CD4-positive, alpha-beta T cell treated with Interleukin-12 subunit alpha and Interleukin-12 subunit beta, for 1 hour (primary cell): ENCODE measurements around the gene DNAJA2.

Experiments
- DNase-seq: peaks from one replicate; pipeline ENCODE4 v3.0.0-alpha.2; 2020

The DNAJA2 gene

GRCh38 chr16:46924402-46924801, 49.1 kb downstream of the DNAJA2 start:
- DNase-seq: no peak

- no peak for DNase-seq
These were observed 49.8 kb downstream of the DNAJA2 start for GRCh38 chr16:46923513-46924295.

- DNase-seq: no peak
These were observed 51.2 kb downstream of the DNAJA2 start for GRCh38 chr16:46922239-46922638.

- DNase-seq: no peak
These were observed 52.9 kb downstream of the DNAJA2 start for GRCh38 chr16:46920402-46921068.

- DNase-seq: no peak
These were observed 54.3 kb downstream of the DNAJA2 start for GRCh38 chr16:46918905-46919792.

- DNase-seq: no peak
These were observed 55.1 kb downstream of the DNAJA2 start for GRCh38 chr16:46918400-46918799.

GRCh38 chr16:46916980-46917379, 56.5 kb downstream of the DNAJA2 start:
- DNase-seq: no peak

- no peak for DNase-seq
These were observed 57.9 kb downstream of the DNAJA2 start for GRCh38 chr16:46915483-46916025.

- no peak for DNase-seq
These were observed 58.8 kb downstream of the DNAJA2 start for GRCh38 chr16:46914556-46915201.

- DNase-seq: no peak
These were observed 61.8 kb downstream of the DNAJA2 start for GRCh38 chr16:46911650-46912049.

- no peak for DNase-seq
These were observed 62.4 kb downstream of the DNAJA2 start for GRCh38 chr16:46911038-46911437.

GRCh38 chr16:46908540-46909372, 64.7 kb downstream of the DNAJA2 start:
- peak; percentile 64 for DNase-seq

GRCh38 chr16:46907061-46907774, 66.3 kb downstream of the DNAJA2 start:
- no peak for DNase-seq

- no peak for DNase-seq
These were observed 67.0 kb downstream of the DNAJA2 start for GRCh38 chr16:46906360-46907060.
